ENCODE results near the gene TGFBR3L. TPM values are rescaled to one million over a fixed set of nuclear protein-coding genes. Genes with fewer than 3 reads are reported as not detected.
"Not testable (repeated sequence)": the region's sequence is repeated elsewhere in the genome, so short reads cannot be mapped to it uniquely, and the experiment has no call there.

The TGFBR3L gene
- total RNA-seq, 8 experiments from 2014 or later: 0.16 to 1.2 (median 0.45) TPM; not detected in 1

DNA sequence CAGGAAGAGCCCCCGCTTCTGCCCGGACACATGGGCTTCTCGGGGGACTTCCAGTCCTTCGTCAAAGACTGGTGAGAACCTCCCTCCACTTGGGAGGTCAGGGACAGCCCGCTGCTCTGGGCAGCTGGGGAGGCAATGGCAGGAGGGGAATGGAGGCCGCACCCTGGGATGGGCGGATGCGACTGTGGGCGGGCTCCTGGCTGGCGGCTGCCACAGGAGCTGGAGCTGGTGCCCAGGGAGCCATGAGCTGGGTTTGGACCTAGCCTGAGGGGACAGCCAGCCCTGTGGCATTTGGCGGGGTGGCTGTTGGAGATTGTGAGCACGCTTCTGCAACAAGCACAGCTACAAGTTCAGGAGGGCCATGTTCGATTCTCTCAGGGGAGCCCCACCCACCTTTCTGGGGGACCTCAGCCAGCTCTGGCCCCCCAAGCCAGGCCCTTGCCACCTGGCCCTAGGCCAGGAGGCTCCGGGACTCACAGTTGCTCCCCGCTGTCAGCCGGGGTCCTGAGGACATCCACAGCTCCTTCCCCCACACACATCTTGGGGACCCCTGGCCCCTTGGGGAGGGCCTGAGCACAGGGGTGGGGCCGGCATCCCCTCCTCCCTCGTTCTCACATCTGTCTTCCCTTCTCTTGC lies 3.0 kb upstream of the TGFBR3L start:
- peak in 3 of 8 experiments; percentile 7 to 64 (median 40) for ATAC-seq (replicated peaks in 6 of 8)
- no peak overlapping the region for H3K4me3 ChIP-seq
- 26 to 75% methylated on average over 4 to 7 of the region's 18 CpGs; no CpG with 5 or more reads in 8 of the 10 experiments for WGBS, 10 experiments
- H3K27ac ChIP-seq: no peak overlapping the region
- H3K4me1 ChIP-seq (replicated peaks in 1 of 2): peaks cover 6 to 10% of the 10 kb centered on the region in 2 donors
- in situ Hi-C loops (cut with MboI; ENCODE audit: low pct_unique_long_range_greater_than_20kb in 2 of 9, low sequenced_read_pairs in 9 of 9, unreplicated experiment in 9 of 9): no loop called here

DNA sequence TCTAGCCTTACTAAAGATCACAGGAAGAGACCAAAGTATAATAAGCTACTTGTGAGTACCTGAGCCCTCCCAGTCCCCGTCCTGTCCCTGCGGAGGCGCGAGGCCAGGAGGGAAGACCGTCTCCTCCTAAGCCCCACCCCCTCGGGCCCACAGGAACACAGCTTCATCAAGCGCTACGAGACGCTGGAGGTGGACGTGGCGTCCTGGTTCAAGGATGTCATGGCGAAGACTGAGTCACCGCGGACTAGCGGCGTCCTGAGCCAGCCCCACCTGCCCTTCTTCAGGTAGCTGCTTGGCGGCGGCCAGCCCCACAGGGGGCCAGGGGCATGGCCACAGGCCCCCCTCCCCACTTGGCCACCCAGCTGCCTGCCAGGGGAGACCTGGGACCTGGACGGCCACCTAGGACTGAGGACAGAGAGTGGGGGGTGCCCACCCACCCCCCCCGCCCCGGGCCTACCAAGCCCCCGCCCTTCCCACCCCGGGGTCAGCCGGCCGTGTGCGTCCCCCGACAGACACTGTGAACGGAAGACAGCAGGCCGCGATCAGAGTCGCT lies 2.4 kb upstream of the TGFBR3L start:
- 80 to 94% methylated on average over 2 to 10 of the region's 31 CpGs; no CpG with 5 or more reads in 8 of the 10 experiments for WGBS, 10 experiments
- in situ Hi-C loops (cut with MboI; ENCODE audit: low pct_unique_long_range_greater_than_20kb in 2 of 9, low sequenced_read_pairs in 9 of 9, unreplicated experiment in 9 of 9): no loop called here

DNA sequence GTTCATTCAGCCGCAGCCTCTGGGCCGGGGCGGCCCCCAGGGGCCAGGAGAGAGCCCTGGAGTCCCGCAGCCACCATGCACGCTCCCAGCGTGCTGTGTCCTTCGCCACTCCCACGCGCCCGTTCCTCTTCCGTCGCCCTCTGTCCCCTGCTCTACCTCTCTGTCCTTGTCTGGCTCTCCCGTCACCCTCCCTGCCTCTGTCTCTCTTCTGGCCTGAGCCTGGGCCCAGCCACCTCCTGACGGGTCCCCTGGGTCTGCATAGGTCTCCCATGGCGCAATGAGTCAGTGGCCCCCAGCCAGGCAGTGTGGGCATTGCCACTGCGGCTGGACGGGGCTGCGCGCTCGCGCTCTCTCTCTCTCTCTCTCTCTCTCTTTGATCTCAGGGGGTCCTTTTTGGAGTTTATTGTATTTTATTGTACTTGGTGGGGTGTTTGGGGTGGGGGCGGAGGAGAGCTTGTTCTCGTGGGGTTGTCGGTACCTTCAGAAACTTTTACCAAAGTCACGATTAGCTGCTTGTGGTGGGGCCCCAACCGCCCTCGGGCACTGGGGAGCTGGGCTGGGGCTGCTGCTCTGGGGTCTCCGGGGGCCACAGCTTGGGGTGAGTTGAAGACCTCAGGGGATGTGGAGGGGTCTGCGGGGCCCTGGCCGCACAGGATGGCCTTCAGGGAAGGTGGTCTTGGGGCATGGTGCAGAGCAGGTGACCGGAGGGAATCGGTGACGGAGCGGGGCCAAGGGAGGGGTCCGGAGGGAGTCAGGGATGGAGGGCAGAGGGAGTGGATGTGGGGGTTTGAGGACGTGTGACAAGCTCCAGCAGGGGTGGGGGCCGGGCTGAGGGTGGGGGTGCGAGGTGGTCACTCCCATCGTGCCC lies 1.7 kb upstream of the TGFBR3L start:
- ATAC-seq (replicated peaks in 6 of 8): no peak
- in situ Hi-C loops (cut with MboI; ENCODE audit: low pct_unique_long_range_greater_than_20kb in 2 of 9, low sequenced_read_pairs in 9 of 9, unreplicated experiment in 9 of 9): no loop called here
- H3K4me3 ChIP-seq: no peak overlapping the region
- WGBS, 10 experiments: 80 to 97% (median 92%) methylated on average over 1 to 17 of the region's 39 CpGs; no CpG with 5 or more reads in 7 of the 10 experiments
- H3K27ac ChIP-seq: no peak overlapping the region
- H3K4me1 ChIP-seq (replicated peaks in 1 of 2): peaks cover 6 to 20% of the 10 kb centered on the region in 2 donors

More for the DNA sequence above, 2.4 kb upstream of the TGFBR3L start:
- no peak overlapping the region for H3K4me3 ChIP-seq
- ATAC-seq (replicated peaks in 6 of 8): no peak
- peaks cover 6 to 15% of the 10 kb centered on the region in 2 donors for H3K4me1 ChIP-seq (replicated peaks in 1 of 2)
- no peak overlapping the region for H3K27ac ChIP-seq

DNA sequence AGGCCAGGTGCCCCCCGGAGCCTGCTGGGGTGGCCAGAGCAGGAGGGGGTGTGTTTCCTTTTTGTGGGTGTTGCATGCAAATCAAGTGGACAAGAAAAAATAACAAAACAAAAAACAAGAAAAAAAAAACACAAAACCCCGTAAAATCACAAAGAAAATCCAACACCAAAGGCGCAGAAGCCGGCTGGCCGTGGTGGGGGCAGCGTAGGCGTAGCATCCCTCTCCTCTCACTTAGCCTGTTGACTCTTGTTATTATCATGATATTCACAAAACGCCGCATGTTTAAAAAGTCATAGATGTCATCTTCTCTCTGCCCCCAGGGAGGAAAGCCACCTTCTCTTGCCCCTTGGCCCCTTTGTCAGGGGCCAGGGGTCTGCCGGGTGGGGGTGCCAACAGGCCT lies 978 bp upstream of the TGFBR3L start:
- Histone ChIP-seq H3K4me3 (no peak overlapping the region), H3K27ac (no peak overlapping the region), H3K4me1 (replicated peaks in 1 of 2) (peaks cover 8 to 22% of the 10 kb centered on the region in 2 donors)
- WGBS, 10 experiments: 64 to 97% (median 87%) methylated on average over 2 to 9 of the region's 10 CpGs; no CpG with 5 or more reads in 1 of the 10 experiments
- in situ Hi-C loops (cut with MboI; ENCODE audit: low pct_unique_long_range_greater_than_20kb in 2 of 9, low sequenced_read_pairs in 9 of 9, unreplicated experiment in 9 of 9): no loop called here
- no peak for ATAC-seq (replicated peaks in 6 of 8)

DNA sequence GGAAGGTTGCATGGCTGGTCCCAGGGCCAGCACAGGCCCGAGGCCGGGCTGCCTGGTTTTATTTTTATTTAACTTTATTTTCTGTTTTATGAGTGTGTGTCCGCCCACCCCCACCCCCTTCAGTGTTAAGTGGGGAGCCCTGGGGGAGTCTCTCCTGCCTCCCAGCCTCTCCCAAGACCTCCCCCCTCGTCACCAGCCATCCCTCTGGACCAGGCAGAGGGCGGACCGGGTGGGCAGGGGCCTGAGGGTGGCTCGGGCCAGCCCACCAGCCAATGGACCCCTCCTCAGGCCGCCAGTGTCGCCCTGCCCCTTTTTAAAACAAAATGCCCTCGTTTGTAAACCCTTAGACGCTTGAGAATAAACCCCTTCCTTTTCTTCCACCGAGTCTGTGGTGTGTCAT lies 531 bp upstream of the TGFBR3L start:
- ATAC-seq (replicated peaks in 6 of 8): no peak

DNA sequence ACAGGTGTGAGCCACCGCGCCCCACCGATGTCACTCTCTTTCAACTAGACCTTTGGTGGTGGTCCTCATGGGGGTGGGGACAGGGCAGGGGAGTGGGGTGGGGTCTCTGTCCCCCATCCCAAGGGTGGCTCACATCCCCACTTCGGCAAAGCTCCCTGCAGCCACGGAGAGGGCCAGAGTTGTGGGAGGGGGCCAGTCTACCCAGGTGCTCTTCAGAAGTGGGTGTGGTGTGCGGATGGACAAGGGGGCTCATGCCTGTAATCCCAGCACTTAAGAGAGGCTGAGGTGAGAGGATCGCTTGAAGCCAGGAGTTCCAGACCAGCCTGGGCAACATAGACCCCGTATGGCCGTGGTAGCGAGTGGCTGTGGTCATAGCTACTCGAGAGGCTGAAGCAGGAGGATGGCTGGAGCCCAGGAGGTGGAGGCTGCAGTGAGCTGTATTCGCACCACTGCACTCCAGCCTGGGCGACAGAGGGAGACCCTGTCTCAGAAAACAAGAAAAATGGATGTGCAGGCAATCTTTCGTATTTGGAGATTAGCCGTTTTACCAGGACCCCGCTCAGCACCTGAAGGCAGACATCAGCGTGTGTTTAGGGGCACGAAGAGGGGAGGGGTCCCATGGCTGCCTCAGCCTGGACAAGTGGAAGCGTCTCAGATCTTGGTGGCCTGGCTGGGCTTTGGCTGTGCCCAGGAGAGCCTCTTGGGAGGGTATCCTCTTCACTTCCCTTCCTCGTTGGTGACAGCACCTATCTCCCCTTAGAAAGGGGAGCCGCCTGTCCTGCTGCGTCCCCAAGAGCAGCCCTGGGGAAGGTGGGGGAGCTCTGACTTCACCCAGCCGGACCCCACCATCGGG lies 846 bp downstream of the TGFBR3L start:
- 0 to 76% (median 45%) methylated on average over 2 to 13 of the region's 24 CpGs; no CpG with 5 or more reads in 4 of the 10 experiments for WGBS, 10 experiments
- in situ Hi-C loops (cut with MboI; ENCODE audit: low pct_unique_long_range_greater_than_20kb in 2 of 9, low sequenced_read_pairs in 9 of 9, unreplicated experiment in 9 of 9): no loop called here
- Histone ChIP-seq H3K4me1 (replicated peaks in 1 of 2) (peaks cover 11 to 24% of the 10 kb centered on the region in 2 donors), H3K4me3 (peak overlapping the region in 3 of 5 donors; percentile 18 to 30 (median 28)), H3K27ac (no peak overlapping the region)
- no peak for ATAC-seq (replicated peaks in 6 of 8)

More for the DNA sequence above, 531 bp upstream of the TGFBR3L start:
- WGBS, 10 experiments: 40 to 100% (median 74%) methylated on average over 1 to 5 of the region's 12 CpGs; no CpG with 5 or more reads in 6 of the 10 experiments
- Histone ChIP-seq H3K4me3 (no peak overlapping the region), H3K4me1 (replicated peaks in 1 of 2) (peaks cover 8 to 22% of the 10 kb centered on the region in 2 donors), H3K27ac (no peak overlapping the region)
- in situ Hi-C loops (cut with MboI; ENCODE audit: low pct_unique_long_range_greater_than_20kb in 2 of 9, low sequenced_read_pairs in 9 of 9, unreplicated experiment in 9 of 9): no loop called here

DNA sequence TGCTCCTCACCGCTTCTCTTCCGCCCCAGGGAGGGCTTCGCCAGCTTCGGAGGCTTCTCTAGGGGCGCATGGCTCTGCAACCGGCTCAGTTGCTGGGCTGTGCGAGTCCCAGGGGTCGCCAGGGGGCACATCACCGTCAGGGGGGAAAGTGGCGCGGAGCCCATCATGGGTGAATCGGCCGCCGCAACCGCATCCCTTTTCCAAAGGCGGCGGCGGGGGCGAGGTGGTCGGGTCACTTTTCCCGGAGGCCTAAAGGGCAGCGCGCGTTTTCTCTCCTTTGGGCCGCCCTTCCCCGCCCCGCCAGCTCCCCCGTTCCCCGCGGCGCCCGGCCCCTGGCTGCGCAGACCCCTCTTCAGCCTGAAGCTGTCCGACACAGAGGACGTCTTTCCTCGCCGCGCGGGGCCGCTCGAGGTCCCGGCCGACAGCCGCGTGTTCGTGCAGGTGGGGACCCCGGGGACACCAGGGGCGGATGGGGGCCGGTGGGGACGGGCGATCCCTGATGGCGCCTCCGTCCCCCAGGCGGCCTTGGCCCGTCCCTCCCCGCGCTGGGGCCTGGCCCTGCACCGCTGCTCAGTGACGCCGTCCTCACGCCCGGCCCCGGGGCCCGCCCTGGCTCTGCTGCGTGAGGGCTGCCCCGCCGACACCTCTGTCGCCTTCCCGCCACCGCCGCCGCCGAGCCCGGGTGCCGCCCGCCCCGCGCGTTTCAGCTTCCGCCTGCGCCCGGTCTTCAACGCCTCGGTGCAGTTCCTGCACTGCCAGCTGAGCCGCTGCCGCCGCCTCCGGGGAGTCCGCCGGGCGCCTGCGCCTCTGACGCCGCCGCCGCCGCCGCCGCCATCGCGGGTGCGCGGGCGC lies 1.7 kb downstream of the TGFBR3L start:
- WGBS, 10 experiments: 0% methylated on average over 2 of the region's 104 CpGs; no CpG with 5 or more reads in 9 of the 10 experiments
- Histone ChIP-seq H3K27ac (no peak overlapping the region), H3K4me1 (replicated peaks in 1 of 2) (peaks cover 11 to 25% of the 10 kb centered on the region in 2 donors), H3K4me3 (peak overlapping the region in 4 of 5 donors; percentile 2 to 30 (median 23))
- in situ Hi-C loops (cut with MboI; ENCODE audit: low pct_unique_long_range_greater_than_20kb in 2 of 9, low sequenced_read_pairs in 9 of 9, unreplicated experiment in 9 of 9): no loop called here
- peak in 3 of 8 experiments; percentile 1 to 8 (median 7) for ATAC-seq (replicated peaks in 6 of 8)

DNA sequence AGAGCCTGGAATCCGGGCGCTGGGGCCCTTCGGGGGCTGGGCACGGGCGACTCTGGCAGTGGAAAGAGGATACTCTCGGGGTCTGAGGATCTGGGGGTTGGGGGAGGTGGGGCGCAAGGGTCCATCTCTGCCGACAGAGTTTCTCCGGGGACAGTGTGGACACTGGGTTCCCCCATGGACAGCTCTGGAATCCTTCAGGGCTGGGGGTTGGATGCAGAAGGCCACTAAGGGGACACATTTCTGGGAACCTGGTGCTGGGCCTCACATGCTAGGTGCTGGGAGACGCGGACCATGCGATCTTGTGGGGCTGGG lies 2.3 kb downstream of the TGFBR3L start:
- no CpG with 5 or more reads among the region's 12 CpGs for WGBS, 10 experiments
- Histone ChIP-seq H3K27ac (no peak overlapping the region), H3K4me3 (peak overlapping the region in 3 of 5 donors; percentile 18 to 30 (median 28)), H3K4me1 (replicated peaks in 1 of 2) (peaks cover 17 to 31% of the 10 kb centered on the region in 2 donors)
- ATAC-seq (replicated peaks in 6 of 8): no peak
- in situ Hi-C loops (cut with MboI; ENCODE audit: low pct_unique_long_range_greater_than_20kb in 2 of 9, low sequenced_read_pairs in 9 of 9, unreplicated experiment in 9 of 9): no loop called here

DNA sequence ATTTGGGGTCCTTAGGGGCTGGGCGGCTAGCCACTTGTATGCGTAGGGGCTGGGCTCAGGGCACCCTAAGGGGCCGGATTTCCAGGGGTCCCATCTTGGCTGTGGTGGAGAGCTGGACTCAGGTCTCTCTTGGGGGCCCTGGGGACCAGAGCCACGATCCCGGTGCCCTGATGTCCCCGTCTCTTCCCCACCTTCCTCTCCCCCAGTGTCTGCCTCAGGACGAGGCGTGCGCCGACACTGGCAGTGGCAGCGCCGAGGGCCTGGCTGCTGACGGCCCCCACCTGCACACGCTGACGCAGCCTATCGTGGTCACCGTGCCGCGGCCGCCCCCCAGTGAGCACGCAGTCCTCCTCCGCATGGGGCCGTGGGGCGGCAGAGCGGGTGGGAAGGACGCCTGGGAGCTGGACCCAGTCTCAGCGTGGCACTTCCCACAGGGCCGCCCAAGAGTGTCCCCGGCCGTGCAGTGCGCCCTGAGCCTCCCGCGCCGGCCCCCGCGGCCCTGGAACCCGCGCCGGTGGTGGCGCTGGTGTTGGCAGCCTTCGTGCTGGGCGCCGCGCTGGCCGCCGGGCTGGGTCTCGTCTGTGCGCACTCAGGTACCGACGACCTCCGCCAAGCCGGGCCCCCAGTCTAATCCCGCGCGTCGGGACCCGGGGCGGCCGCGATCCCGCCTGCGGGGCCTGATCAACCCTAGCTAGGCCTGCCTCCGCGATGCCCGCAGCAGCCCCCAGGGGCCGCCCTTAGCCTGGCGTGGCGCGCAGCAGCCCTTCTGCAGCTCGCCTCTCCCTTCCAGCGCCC lies 2.8 kb downstream of the TGFBR3L start:
- H3K4me3 ChIP-seq: peak overlapping the region; percentile 2 to 30 (median 23)
- H3K27ac ChIP-seq: no peak overlapping the region
- peak; percentile 10 to 48 (median 38) for ATAC-seq (replicated peaks in 6 of 8)
- WGBS, 10 experiments: 1 to 20% methylated on average over 1 to 26 of the region's 71 CpGs; no CpG with 5 or more reads in 8 of the 10 experiments
- peaks cover 19 to 31% of the 10 kb centered on the region in 2 donors for H3K4me1 ChIP-seq (replicated peaks in 1 of 2)
- in situ Hi-C loops (cut with MboI; ENCODE audit: low pct_unique_long_range_greater_than_20kb in 2 of 9, low sequenced_read_pairs in 9 of 9, unreplicated experiment in 9 of 9): no loop called here

DNA sequence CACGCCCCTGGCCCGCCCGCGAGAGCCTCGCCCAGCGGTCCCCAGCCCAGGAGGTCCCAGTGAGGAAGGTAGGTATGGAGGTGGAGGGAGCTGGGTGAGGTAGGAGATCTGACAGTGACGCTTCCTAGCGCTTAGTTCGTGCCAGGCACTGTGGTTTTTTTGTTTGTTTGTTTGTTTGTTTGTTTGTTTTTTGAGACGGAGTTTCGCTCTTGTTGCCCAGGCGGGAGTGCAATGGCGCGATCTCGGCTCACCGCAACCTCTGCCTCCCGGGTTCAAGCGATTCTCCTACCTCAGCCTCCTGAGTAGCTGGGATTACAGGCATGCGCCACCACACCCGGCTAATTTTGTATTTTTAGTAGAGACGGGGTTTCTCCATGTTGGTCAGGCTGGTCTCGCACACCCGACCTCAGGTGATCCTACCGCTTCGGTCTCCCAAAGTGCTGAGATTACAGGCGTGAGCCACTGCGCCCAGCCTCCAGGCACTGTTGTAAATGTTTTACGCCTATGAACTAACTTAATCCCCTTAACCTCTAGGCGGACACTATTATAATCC lies 3.5 kb downstream of the TGFBR3L start:
- peaks cover 19 to 31% of the 10 kb centered on the region in 2 donors for H3K4me1 ChIP-seq (replicated peaks in 1 of 2)

More for the DNA sequence above, 3.5 kb downstream of the TGFBR3L start:
- 10 to 86% (median 61%) methylated on average over 1 to 8 of the region's 29 CpGs; no CpG with 5 or more reads in 4 of the 10 experiments for WGBS, 10 experiments
- in situ Hi-C loops (cut with MboI; ENCODE audit: low pct_unique_long_range_greater_than_20kb in 2 of 9, low sequenced_read_pairs in 9 of 9, unreplicated experiment in 9 of 9); H3K27ac ChIP-seq; ATAC-seq (replicated peaks in 6 of 8): not testable (repeated sequence)
- H3K4me3 ChIP-seq: peak overlapping the region in 4 of 5 donors; percentile 15 to 30 (median 26)
